ENCODE data around the gene ZMYM3.

The ZMYM3 gene

GRCh38 chrX:71250841-71251240 is 3.1 kb downstream of the ZMYM3 start:
- Histone ChIP-seq H3K9ac (ENCODE audit: low read depth, low read length) (no peak overlapping the region), H3K27me3 (ENCODE audit: control insufficient read depth, insufficient read depth, low read length) (no peaks in the 10 kb centered on the region), H3K4me3 (ENCODE audit: low read depth, low read length) (no peak overlapping the region), H3K4me1 (ENCODE audit: control insufficient read depth, insufficient read depth, low read length) (peaks cover 3% of the 10 kb centered on the region), H3K36me3 (ENCODE audit: control insufficient read depth, insufficient read depth, low read length) (peaks cover 39% of the 10 kb centered on the region), H3K9me3 (ENCODE audit: control insufficient read depth, insufficient read depth, low read length) (no peaks in the 10 kb centered on the region)

GRCh38 chrX:71245159-71245558 is 8.8 kb downstream of the ZMYM3 start:
- Histone ChIP-seq H3K4me3 (ENCODE audit: low read depth, low read length) (no peak overlapping the region), H3K27me3 (ENCODE audit: control insufficient read depth, insufficient read depth, low read length) (no peaks in the 10 kb centered on the region), H3K9me3 (ENCODE audit: control insufficient read depth, insufficient read depth, low read length) (no peaks in the 10 kb centered on the region), H3K4me1 (ENCODE audit: control insufficient read depth, insufficient read depth, low read length) (no peaks in the 10 kb centered on the region), H3K36me3 (ENCODE audit: control insufficient read depth, insufficient read depth, low read length) (peaks cover 62% of the 10 kb centered on the region), H3K9ac (ENCODE audit: low read depth, low read length) (no peak overlapping the region)

GRCh38 chrX:71244359-71245128 is 9.4 kb downstream of the ZMYM3 start:
- H3K4me1 ChIP-seq (ENCODE audit: control insufficient read depth, insufficient read depth, low read length), result no peaks in the 10 kb centered on the region
- H3K27me3 ChIP-seq (ENCODE audit: control insufficient read depth, insufficient read depth, low read length), result no peaks in the 10 kb centered on the region
- no peaks in the 10 kb centered on the region for H3K9me3 ChIP-seq (ENCODE audit: control insufficient read depth, insufficient read depth, low read length)
- no peak overlapping the region for H3K4me3 ChIP-seq (ENCODE audit: low read depth, low read length)
- H3K9ac ChIP-seq (ENCODE audit: low read depth, low read length), result no peak overlapping the region
- peaks cover 55% of the 10 kb centered on the region for H3K36me3 ChIP-seq (ENCODE audit: control insufficient read depth, insufficient read depth, low read length)

- Histone ChIP-seq H3K9ac (ENCODE audit: low read depth, low read length) (no peak overlapping the region), H3K27me3 (ENCODE audit: control insufficient read depth, insufficient read depth, low read length) (no peaks in the 10 kb centered on the region), H3K4me1 (ENCODE audit: control insufficient read depth, insufficient read depth, low read length) (no peaks in the 10 kb centered on the region), H3K4me3 (ENCODE audit: low read depth, low read length) (no peak overlapping the region), H3K9me3 (ENCODE audit: control insufficient read depth, insufficient read depth, low read length) (no peaks in the 10 kb centered on the region), H3K36me3 (ENCODE audit: control insufficient read depth, insufficient read depth, low read length) (peaks cover 32% of the 10 kb centered on the region)
Observed at GRCh38 chrX:71241301-71241700, 12.6 kb downstream of the ZMYM3 start.

GRCh38 chrX:71239781-71240180 is 14.2 kb downstream of the ZMYM3 start:
- H3K9me3 ChIP-seq (ENCODE audit: control insufficient read depth, insufficient read depth, low read length), result no peaks in the 10 kb centered on the region
- no peaks in the 10 kb centered on the region for H3K4me1 ChIP-seq (ENCODE audit: control insufficient read depth, insufficient read depth, low read length)
- H3K9ac ChIP-seq (ENCODE audit: low read depth, low read length), result no peak overlapping the region
- no peaks in the 10 kb centered on the region for H3K27me3 ChIP-seq (ENCODE audit: control insufficient read depth, insufficient read depth, low read length)
- H3K36me3 ChIP-seq (ENCODE audit: control insufficient read depth, insufficient read depth, low read length), result peaks cover 22% of the 10 kb centered on the region
- H3K4me3 ChIP-seq (ENCODE audit: low read depth, low read length), result no peak overlapping the region

GRCh38 chrX:71236836-71237235 is 17.1 kb downstream of the ZMYM3 start:
- Histone ChIP-seq H3K4me3 (ENCODE audit: low read depth, low read length) (no peak overlapping the region), H3K9ac (ENCODE audit: low read depth, low read length) (no peak overlapping the region), H3K4me1 (ENCODE audit: control insufficient read depth, insufficient read depth, low read length) (no peaks in the 10 kb centered on the region), H3K27me3 (ENCODE audit: control insufficient read depth, insufficient read depth, low read length) (no peaks in the 10 kb centered on the region), H3K36me3 (ENCODE audit: control insufficient read depth, insufficient read depth, low read length) (peaks cover 3% of the 10 kb centered on the region), H3K9me3 (ENCODE audit: control insufficient read depth, insufficient read depth, low read length) (no peaks in the 10 kb centered on the region)

- no peaks in the 10 kb centered on the region for H3K4me1 ChIP-seq (ENCODE audit: control insufficient read depth, insufficient read depth, low read length)
- no peak overlapping the region for H3K4me3 ChIP-seq (ENCODE audit: low read depth, low read length)
- no peaks in the 10 kb centered on the region for H3K9me3 ChIP-seq (ENCODE audit: control insufficient read depth, insufficient read depth, low read length)
- no peaks in the 10 kb centered on the region for H3K27me3 ChIP-seq (ENCODE audit: control insufficient read depth, insufficient read depth, low read length)
- H3K36me3 ChIP-seq (ENCODE audit: control insufficient read depth, insufficient read depth, low read length), result no peaks in the 10 kb centered on the region
- H3K9ac ChIP-seq (ENCODE audit: low read depth, low read length), result no peak overlapping the region
Observed at GRCh38 chrX:71235482-71235881, 18.5 kb downstream of the ZMYM3 start.

GRCh38 chrX:71228063-71228642 is 25.8 kb downstream of the ZMYM3 start:
- peaks cover 6% of the 10 kb centered on the region for H3K4me1 ChIP-seq (ENCODE audit: control insufficient read depth, insufficient read depth, low read length)
- H3K4me3 ChIP-seq (ENCODE audit: low read depth, low read length), result no peak overlapping the region

GRCh38 chrX:71227370-71228062 is 26.4 kb downstream of the ZMYM3 start:
- no peaks in the 10 kb centered on the region for H3K36me3 ChIP-seq (ENCODE audit: control insufficient read depth, insufficient read depth, low read length)
- H3K4me3 ChIP-seq (ENCODE audit: low read depth, low read length), result no peak overlapping the region
- H3K9me3 ChIP-seq (ENCODE audit: control insufficient read depth, insufficient read depth, low read length), result peaks cover 4% of the 10 kb centered on the region
- H3K27me3 ChIP-seq (ENCODE audit: control insufficient read depth, insufficient read depth, low read length), result no peaks in the 10 kb centered on the region
- H3K4me1 ChIP-seq (ENCODE audit: control insufficient read depth, insufficient read depth, low read length), result peaks cover 6% of the 10 kb centered on the region
- no peak overlapping the region for H3K9ac ChIP-seq (ENCODE audit: low read depth, low read length)

More at GRCh38 chrX:71228063-71228642, 25.8 kb downstream of the ZMYM3 start:
- Histone ChIP-seq H3K9ac (ENCODE audit: low read depth, low read length) (no peak overlapping the region), H3K27me3 (ENCODE audit: control insufficient read depth, insufficient read depth, low read length) (no peaks in the 10 kb centered on the region), H3K36me3 (ENCODE audit: control insufficient read depth, insufficient read depth, low read length) (no peaks in the 10 kb centered on the region), H3K9me3 (ENCODE audit: control insufficient read depth, insufficient read depth, low read length) (peaks cover 4% of the 10 kb centered on the region)

- Histone ChIP-seq H3K27me3 (ENCODE audit: control insufficient read depth, insufficient read depth, low read length) (no peaks in the 10 kb centered on the region), H3K4me1 (ENCODE audit: control insufficient read depth, insufficient read depth, low read length) (peaks cover 6% of the 10 kb centered on the region), H3K36me3 (ENCODE audit: control insufficient read depth, insufficient read depth, low read length) (no peaks in the 10 kb centered on the region), H3K4me3 (ENCODE audit: low read depth, low read length) (no peak overlapping the region), H3K9ac (ENCODE audit: low read depth, low read length) (no peak overlapping the region), H3K9me3 (ENCODE audit: control insufficient read depth, insufficient read depth, low read length) (peaks cover 4% of the 10 kb centered on the region)
Observed at GRCh38 chrX:71225676-71226075, 28.3 kb downstream of the ZMYM3 start.

- H3K9me3 ChIP-seq (ENCODE audit: control insufficient read depth, insufficient read depth, low read length), result peaks cover 4% of the 10 kb centered on the region
- H3K27me3 ChIP-seq (ENCODE audit: control insufficient read depth, insufficient read depth, low read length), result no peaks in the 10 kb centered on the region
- H3K36me3 ChIP-seq (ENCODE audit: control insufficient read depth, insufficient read depth, low read length), result no peaks in the 10 kb centered on the region
- no peak overlapping the region for H3K4me3 ChIP-seq (ENCODE audit: low read depth, low read length)
- H3K4me1 ChIP-seq (ENCODE audit: control insufficient read depth, insufficient read depth, low read length), result peaks cover 6% of the 10 kb centered on the region
- H3K9ac ChIP-seq (ENCODE audit: low read depth, low read length), result no peak overlapping the region
Observed at GRCh38 chrX:71225009-71225408, 28.9 kb downstream of the ZMYM3 start.
